Activated naive CD8-positive, alpha-beta T cell treated with anti-CD3 and anti-CD28 coated beads, Interleukin-2, amount 50 U/mL, for 16 hours (primary cell): Measurements from ENCODE around the gene PPIF.

Source experiments
- DNase-seq: peaks from one replicate; pipeline ENCODE4 v3.0.0-alpha.2; 2020; ENCODE audit warnings: low read depth, low spot score

PPIF gene

GRCh38 chr10:79349072-79349491, 1.8 kb downstream of the PPIF start:
- no peak for DNase-seq

- no peak for DNase-seq
Observed at GRCh38 chr10:79349766-79350406, 2.6 kb downstream of the PPIF start.

GRCh38 chr10:79350407-79351154, 3.3 kb downstream of the PPIF start:
- DNase-seq, result no peak

- DNase-seq, result no peak
Observed at GRCh38 chr10:79351332-79351731, 4.1 kb downstream of the PPIF start.

- no peak for DNase-seq
Observed at GRCh38 chr10:79352035-79352877, 5.0 kb downstream of the PPIF start.

- no peak for DNase-seq
Observed at GRCh38 chr10:79353000-79353406, 5.7 kb downstream of the PPIF start.

- no peak for DNase-seq
Observed at GRCh38 chr10:79353726-79354125, 6.5 kb downstream of the PPIF start.

GRCh38 chr10:79354141-79354540, 6.9 kb downstream of the PPIF start:
- DNase-seq, result no peak

GRCh38 chr10:79354615-79355014, 7.3 kb downstream of the PPIF start:
- DNase-seq, result no peak

- no peak for DNase-seq
Observed at GRCh38 chr10:79355420-79356017, 8.2 kb downstream of the PPIF start.

GRCh38 chr10:79356104-79356503, 8.8 kb downstream of the PPIF start:
- DNase-seq, result no peak

- DNase-seq, result no peak
Observed at GRCh38 chr10:79357180-79357579, 9.9 kb downstream of the PPIF start.

GRCh38 chr10:79358811-79359210, 11.5 kb downstream of the PPIF start:
- DNase-seq, result no peak

GRCh38 chr10:79359816-79360498, 12.7 kb downstream of the PPIF start:
- no peak for DNase-seq

GRCh38 chr10:79360499-79361342, 13.5 kb downstream of the PPIF start:
- DNase-seq, result no peak

GRCh38 chr10:79361726-79362397, 14.6 kb downstream of the PPIF start:
- no peak for DNase-seq

- DNase-seq, result no peak
Observed at GRCh38 chr10:79367426-79368189, 20.3 kb downstream of the PPIF start.

- DNase-seq, result no peak
Observed at GRCh38 chr10:79372871-79373270, 25.6 kb downstream of the PPIF start.
